Keratinocyte (primary cell): ENCODE measurements around the gene CHMP3. TPM values are rescaled to one million over a fixed set of nuclear protein-coding genes. Genes with fewer than 3 reads are reported as not detected.

ENCODE experiments used
- DNase-seq: peaks from one replicate; pipeline ENCODE4 v3.0.0-alpha.2; 2011; ENCODE audit warnings: low read depth, missing footprints, low spot score
- FAIRE-seq: peaks from 2 replicates; lab custom pipeline; 2011; peaks lifted over from hg19 to GRCh38; lab: Jason Lieb, UNC
- H2AFZ ChIP-seq: 2 replicates; pipeline ENCODE4 v1.6.0; 2012; ENCODE audit warnings: low read length, control low read depth, inconsistent platforms; ENCODE audit not compliant: control insufficient read depth
- H3K27ac ChIP-seq: 2 replicates; pipeline ENCODE4 v1.5.1; 2011; ENCODE audit warnings: low read length; ENCODE audit not compliant: control insufficient read depth, insufficient read depth
- H3K27me3 ChIP-seq: 3 replicates; pipeline ENCODE4 v1.6.0; 2011; ENCODE audit warnings: low read length; ENCODE audit not compliant: control insufficient read depth, insufficient read depth; ENCODE audit errors: extremely low read depth
- H3K36me3 ChIP-seq, 2 experiments: 2 replicates in 1 of 2; 3 replicates in 1 of 2; pipeline ENCODE4 v1.5.1; 2011; ENCODE audit warnings: low read length in 2 of 2, mild to moderate bottlenecking in 1 of 2; ENCODE audit not compliant: control insufficient read depth in 2 of 2, insufficient read depth in 2 of 2; ENCODE audit errors: extremely low read depth in 1 of 2
- H3K4me1 ChIP-seq: 3 replicates; pipeline ENCODE4 v1.5.1; 2011; ENCODE audit warnings: low read length; ENCODE audit not compliant: control insufficient read depth, insufficient read depth; ENCODE audit errors: extremely low read depth
- H3K4me2 ChIP-seq: 3 replicates; pipeline ENCODE4 v1.6.0; 2011; ENCODE audit warnings: low read depth, low read length; ENCODE audit not compliant: control insufficient read depth, insufficient read depth; ENCODE audit errors: extremely low read depth
- H3K4me3 ChIP-seq, 3 experiments: fragments of 200-600 bp in 1 of 3; sonication (generic) in 1 of 3; 2 replicates in 2 of 3; 3 replicates in 1 of 3; pipeline ENCODE4 v1.5.1; 2011 to 2016; ENCODE audit warnings: low read length in 3 of 3, mild to moderate bottlenecking in 3 of 3, control low read depth in 2 of 3, inconsistent platforms in 1 of 3, low read depth in 1 of 3, mixed read lengths in 1 of 3, mixed run types in 1 of 3, moderate library complexity in 1 of 3; ENCODE audit not compliant: control insufficient read depth in 2 of 3, insufficient read depth in 2 of 3; ENCODE audit errors: extremely low read depth in 1 of 3
- H3K79me2 ChIP-seq: 2 replicates; pipeline ENCODE4 v1.6.0; 2012; ENCODE audit warnings: low read length; ENCODE audit not compliant: control insufficient read depth, insufficient read depth
- H3K9ac ChIP-seq: 3 replicates; pipeline ENCODE4 v1.6.0; 2011; ENCODE audit warnings: low read length; ENCODE audit not compliant: control insufficient read depth, insufficient read depth; ENCODE audit errors: extremely low read depth
- H3K9me1 ChIP-seq: 3 replicates; pipeline ENCODE4 v1.6.0; 2011; ENCODE audit warnings: low read length; ENCODE audit not compliant: control insufficient read depth, insufficient read depth; ENCODE audit errors: extremely low read depth
- H3K9me3 ChIP-seq: 2 replicates; pipeline ENCODE4 v1.5.1; 2012; ENCODE audit warnings: low read depth, low read length; ENCODE audit not compliant: control insufficient read depth
- H4K20me1 ChIP-seq: 3 replicates; pipeline ENCODE4 v1.6.0; 2011; ENCODE audit warnings: low read length; ENCODE audit not compliant: control insufficient read depth, insufficient read depth; ENCODE audit errors: extremely low read depth
- CTCF ChIP-seq, 3 experiments: IDR thresholded peaks in 1 of 3; conservative IDR thresholded peaks in 1 of 3; optimal IDR thresholded peaks in 1 of 3; 2 replicates in 2 of 3; 3 replicates in 1 of 3; pipeline versions ENCODE3 to v1.5.1; 2011; ENCODE audit warnings: low read length in 3 of 3, mild to moderate bottlenecking in 3 of 3, moderate library complexity in 2 of 3, control low read depth in 1 of 3, inconsistent platforms in 1 of 3; ENCODE audit not compliant: insufficient read depth in 2 of 3; ENCODE audit errors: extremely low read depth in 1 of 3
- EZH2 ChIP-seq: IDR thresholded peaks from one replicate; pipeline ENCODE4 v1.6.1; 2012; ENCODE audit warnings: inconsistent platforms, mild to moderate bottlenecking, low read length, moderate library complexity
- dilution Hi-C: fragments of 300-500 bp; cut with MboI; formaldehyde crosslinking; loops from one replicate; pipeline ENCODE4 v1.7.0; 2020; ENCODE audit warnings: low sequenced_read_pairs; ENCODE audit not compliant: extremely low pct_ligation_motif_present
- polyA plus RNA-seq, 5 experiments: library from polyadenylated mRNA; depleted of rRNA in 3 of 5; stranded (reverse) in 3 of 5; stranded (forward) in 1 of 5; unstranded in 1 of 5; fragments of >200 nt; gene quantifications; 1 replicate in 1 of 5; 2 replicates in 3 of 5; 3 replicates in 1 of 5; pipeline versions ENCODE4 v1.2.1 to v1.2.3, GENCODE V29; 2011 to 2012; ENCODE audit warnings: missing spikeins in 2 of 5, low read depth in 1 of 5, low replicate concordance in 1 of 5

Gene CHMP3
- polyA plus RNA-seq, 1 donor (not counting 4 experiments of a cell fraction or from before 2014, with no cell fraction given): 162 TPM

GRCh38 chr2:86518481-86518880, 44.8 kb downstream of the CHMP3 start:
- FAIRE-seq (no peak), DNase-seq (no peak)
- Histone ChIP-seq H3K4me2 (no peak overlapping the region), H3K36me3 (no peaks in the 10 kb centered on the region), H3K27ac (no peak overlapping the region), H3K9me3 (no peaks in the 10 kb centered on the region), H3K79me2 (no peaks in the 10 kb centered on the region), H3K27me3 (no peaks in the 10 kb centered on the region), H3K4me3 (no peak overlapping the region), H3K9me1 (no peaks in the 10 kb centered on the region), H3K9ac (no peak overlapping the region), H2AFZ (no peak overlapping the region), H3K4me1 (no peaks in the 10 kb centered on the region), H4K20me1 (no peaks in the 10 kb centered on the region)
- dilution Hi-C loops: no loop called here
- TF ChIP-seq CTCF (optimal IDR thresholded peaks at IDR 0.05 in 1 of 3, IDR thresholded peaks at IDR 0.05 in 1 of 3, conservative IDR thresholded peaks at IDR 0.05 in 1 of 3; ENCODE audit: extremely low read depth in 1 of 3, insufficient read depth in 2 of 3, low read length in 3 of 3) (peak; percentile 43 to 58 (median 57)), EZH2 (no peak)

- Histone ChIP-seq H2AFZ (no peak overlapping the region), H3K27me3 (no peaks in the 10 kb centered on the region), H3K4me2 (no peak overlapping the region), H3K9ac (no peak overlapping the region), H4K20me1 (no peaks in the 10 kb centered on the region), H3K27ac (no peak overlapping the region), H3K36me3 (peaks cover 4 to 10% of the 10 kb centered on the region in 2 experiments), H3K4me1 (peaks cover 18% of the 10 kb centered on the region), H3K9me3 (no peaks in the 10 kb centered on the region), H3K9me1 (no peaks in the 10 kb centered on the region), H3K4me3 (no peak overlapping the region), H3K79me2 (no peaks in the 10 kb centered on the region)
- dilution Hi-C loops: no loop called here
- TF ChIP-seq CTCF (optimal IDR thresholded peaks at IDR 0.05 in 1 of 3, IDR thresholded peaks at IDR 0.05 in 1 of 3, conservative IDR thresholded peaks at IDR 0.05 in 1 of 3; ENCODE audit: extremely low read depth in 1 of 3, insufficient read depth in 2 of 3, low read length in 3 of 3): no peak
- FAIRE-seq: no peak
- no peak for DNase-seq
Observed at GRCh38 chr2:86513948-86514660, 49.1 kb downstream of the CHMP3 start.
